IMR-90 (cell line): ENCODE measurements around the gene GMFB. TPM values are rescaled to one million over a fixed set of nuclear protein-coding genes. Genes with fewer than 3 reads are reported as not detected.
"Not testable (repeated sequence)": the region's sequence is repeated elsewhere in the genome, so short reads cannot be mapped to it uniquely, and the experiment has no call there.

ENCODE experiments used
- ATAC-seq: fragments of 200-7000 bp; cut with Tn5 transposase; 2 replicates; pipeline ENCODE4 v1.9.1; 2020; ENCODE audit warnings: low read depth, mild to moderate bottlenecking, moderate library complexity
- BruUV-seq: library from RNA; stranded (reverse); fragments of 400-500 nt; replicated peaks from 2 replicates; lab custom pipeline; 2021; lab: Mats Ljungman, UMichigan
- CTCF ChIA-PET: fragments of 300-600 bp; formaldehyde crosslinking; extraction: SDS; loops from one replicate; lab custom pipeline; 2021; ENCODE audit warnings: antibody characterized with exemption; lab: Yijun Ruan, JAX
- POLR2A ChIA-PET: fragments of 300-600 bp; sonication (Branson Sonifier 250); formaldehyde crosslinking; loops from one replicate; lab custom pipeline; 2022; ENCODE audit warnings: antibody characterized with exemption; ENCODE audit not compliant: unreplicated experiment; lab: Charles Lee
- DNase-seq: peaks from one replicate; pipeline ENCODE4 v3.0.0; 2013
- H2AFZ ChIP-seq: replicated peaks from 2 replicates; pipeline ENCODE3; 2013; ENCODE audit warnings: low read length, mild to moderate bottlenecking; ENCODE audit not compliant: poor library complexity
- H2AK5ac ChIP-seq: 2 replicates; pipeline ENCODE4 v1.6.1; 2013; ENCODE audit warnings: low read depth, low read length, inconsistent platforms
- H2AK9ac ChIP-seq: replicated peaks from 2 replicates; pipeline ENCODE3; 2013; ENCODE audit warnings: mild to moderate bottlenecking, low read depth, low read length, moderate library complexity; ENCODE audit not compliant: poor library complexity
- H2BK120ac ChIP-seq: 2 replicates; pipeline ENCODE4 v1.6.1; 2013; ENCODE audit warnings: low read depth, low read length, inconsistent platforms
- H2BK15ac ChIP-seq: 3 replicates; pipeline ENCODE4 v1.6.1; 2013; ENCODE audit warnings: low read depth, low read length, inconsistent platforms
- H2BK20ac ChIP-seq: 2 replicates; pipeline ENCODE4 v1.6.1; 2013; ENCODE audit warnings: low read depth, mild to moderate bottlenecking, inconsistent platforms, low read length, moderate library complexity
- H2BK5ac ChIP-seq: 2 replicates; pipeline ENCODE4 v1.6.1; 2013; ENCODE audit warnings: mild to moderate bottlenecking, low read depth, low read length, inconsistent platforms; ENCODE audit not compliant: poor library complexity, severe bottlenecking
- H3K14ac ChIP-seq: replicated peaks from 2 replicates; pipeline ENCODE4 v1.6.1; 2013; ENCODE audit warnings: low read depth, low read length, inconsistent platforms
- H3K18ac ChIP-seq: 2 replicates; pipeline ENCODE4 v1.6.1; 2013; ENCODE audit warnings: low read depth, low read length, control low read depth
- H3K23ac ChIP-seq: 2 replicates; pipeline ENCODE4 v1.6.1; 2013; ENCODE audit warnings: low read depth, low read length, inconsistent platforms
- H3K27ac ChIP-seq: 2 replicates; pipeline ENCODE4 v1.5.1; 2013; ENCODE audit warnings: mild to moderate bottlenecking, control low read depth, low read length; ENCODE audit not compliant: insufficient read depth
- H3K27me3 ChIP-seq: 2 replicates; pipeline ENCODE4 v1.6.1; 2013; ENCODE audit warnings: low read length; ENCODE audit not compliant: control insufficient read depth, insufficient read depth
- H3K36me3 ChIP-seq: 2 replicates; pipeline ENCODE4 v1.6.1; 2013; ENCODE audit warnings: low read length, mixed read lengths; ENCODE audit not compliant: control insufficient read depth, insufficient read depth
- H3K4ac ChIP-seq: 2 replicates; pipeline ENCODE4 v1.6.1; 2013; ENCODE audit warnings: low read depth, low read length, inconsistent platforms
- H3K4me1 ChIP-seq: 2 replicates; pipeline ENCODE4 v1.6.1; 2013; ENCODE audit warnings: low read length, mixed read lengths; ENCODE audit not compliant: control insufficient read depth, insufficient read depth
- H3K4me2 ChIP-seq: 2 replicates; pipeline ENCODE4 v1.6.1; 2013; ENCODE audit warnings: low read depth, mild to moderate bottlenecking, control low read depth, low read length, moderate library complexity
- H3K4me3 ChIP-seq: 2 replicates; pipeline ENCODE4 v1.5.1; 2013; ENCODE audit warnings: low read depth, mild to moderate bottlenecking, control low read depth, low read length, moderate library complexity; ENCODE audit not compliant: insufficient read depth
- H3K56ac ChIP-seq: 2 replicates; pipeline ENCODE4 v1.6.1; 2013; ENCODE audit warnings: low read length, inconsistent platforms; ENCODE audit not compliant: insufficient read depth; ENCODE audit errors: extremely low read depth
- H3K79me1 ChIP-seq, 2 experiments: 2 replicates each; pipeline ENCODE4 v1.6.1; 2013; ENCODE audit warnings: low read length in 2 of 2, inconsistent platforms in 1 of 2, low read depth in 1 of 2
- H3K9ac ChIP-seq: 2 replicates; pipeline ENCODE4 v1.6.1; 2013; ENCODE audit warnings: low read depth, low read length, control low read depth
- H3K9me1 ChIP-seq: 2 replicates; pipeline ENCODE4 v1.6.1; 2013; ENCODE audit warnings: low read length, inconsistent platforms; ENCODE audit not compliant: insufficient read depth
- H3K9me3 ChIP-seq: 2 replicates; pipeline ENCODE4 v1.6.1; 2013; ENCODE audit warnings: low read length; ENCODE audit not compliant: control insufficient read depth, insufficient read depth
- H4K20me1 ChIP-seq: 2 replicates; pipeline ENCODE4 v1.6.1; 2013; ENCODE audit warnings: low read length, inconsistent platforms; ENCODE audit not compliant: insufficient read depth
- H4K5ac ChIP-seq: 2 replicates; pipeline ENCODE4 v1.6.1; 2013; ENCODE audit warnings: mild to moderate bottlenecking, low read depth, low read length, control low read depth
- H4K8ac ChIP-seq, 2 experiments: 2 replicates each; pipeline ENCODE4 v1.6.1; 2013; ENCODE audit warnings: low read depth in 2 of 2, low read length in 2 of 2, control low read depth in 1 of 2, inconsistent platforms in 1 of 2
- H4K91ac ChIP-seq: 2 replicates; pipeline ENCODE4 v1.6.1; 2013; ENCODE audit warnings: low read depth, low read length, inconsistent platforms; ENCODE audit not compliant: insufficient read depth
- WGBS, 2 experiments: methylation state at CpG; one replicate each; pipeline versions ENCODE4 v1.1.5 to v1.1.7; 2013; ENCODE audit warnings: missing lambda C conversion rate in 2 of 2; ENCODE audit not compliant: insufficient read length in 1 of 2; ENCODE audit errors: extremely low coverage in 2 of 2; 5-methylcytosine and 5-hydroxymethylcytosine counted together
- dilution Hi-C: fragments of 300-500 bp; cut with HindIII; formaldehyde crosslinking; loops from one replicate; pipeline ENCODE4 v1.14.3; 2018; ENCODE audit warnings: low sequenced_read_pairs; ENCODE audit not compliant: unreplicated experiment
- in situ Hi-C: fragments of 300-500 bp; cut with MboI; formaldehyde crosslinking; loops from 3 replicates; pipeline ENCODE4 v1.14.3; 2019; ENCODE audit warnings: low sequenced_read_pairs, inconsistent platforms, mixed read lengths
- intact Hi-C: fragments of 100-400 bp; cut with micrococcal nuclease; formaldehyde crosslinking; loops from 2 replicates; pipeline ENCODE4 v1.10.0; 2022
- polyA plus RNA-seq, 3 experiments: library from polyadenylated mRNA; depleted of rRNA; stranded (reverse); fragments of >200 nt; gene quantifications; 2 replicates each; pipeline ENCODE4 v1.2.3, GENCODE V29; 2012; ENCODE audit warnings: low replicate concordance in 1 of 3
- total RNA-seq: library from RNA; depleted of rRNA; stranded (reverse); fragments of >200 nt; gene quantifications from 2 replicates; pipeline ENCODE4 v1.2.3, GENCODE V29; 2012

GMFB gene
- total and polyA plus RNA-seq, 2 of the 4 experiments (the other 2 are of a cell fraction) = 22.4 to 59.1 TPM

DNA sequence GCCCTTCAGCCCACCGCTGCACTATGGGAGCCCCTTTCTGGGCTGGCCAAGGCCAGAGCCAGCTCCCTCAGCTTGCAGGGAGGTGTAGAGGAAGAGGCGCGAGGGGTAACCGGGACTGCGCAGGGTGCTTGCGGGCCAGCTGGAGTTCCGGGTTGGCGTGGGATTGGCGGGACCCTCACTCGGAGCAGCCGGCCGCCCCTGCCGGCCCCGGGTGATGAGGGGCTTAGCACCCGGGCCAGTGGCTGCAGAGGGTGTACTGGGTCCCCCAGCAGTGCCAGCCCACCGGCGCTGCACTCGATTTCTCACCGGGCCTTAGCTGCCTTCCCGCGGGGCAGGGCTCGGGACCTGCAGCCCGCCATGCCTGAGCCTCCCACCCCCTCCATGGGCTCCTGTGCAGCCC is 45.8 kb downstream of the GMFB start:
- H2AK9ac ChIP-seq, in situ Hi-C loops, H3K4me1 ChIP-seq, BruUV-seq, H3K4me3 ChIP-seq, H3K9ac ChIP-seq, H3K27me3 ChIP-seq, H3K9me1 ChIP-seq, H3K23ac ChIP-seq, H2AFZ ChIP-seq, H2BK120ac ChIP-seq, H2AK5ac ChIP-seq, H3K27ac ChIP-seq, H2BK15ac ChIP-seq, H3K14ac ChIP-seq, CTCF ChIA-PET, H3K4ac ChIP-seq, H4K20me1 ChIP-seq, H3K9me3 ChIP-seq, H3K18ac ChIP-seq, POLR2A ChIA-PET, H2BK20ac ChIP-seq, H2BK5ac ChIP-seq, DNase-seq, H3K4me2 ChIP-seq, H4K91ac ChIP-seq, H3K36me3 ChIP-seq, ATAC-seq, H3K56ac ChIP-seq, H4K5ac ChIP-seq, H4K8ac ChIP-seq, dilution Hi-C loops: not testable (repeated sequence)
- 100% methylated on average over 3 of the region's 23 CpGs; no CpG with 5 or more reads in 1 of the 2 experiments for WGBS, 2 experiments
- intact Hi-C loops = loop anchor here (5.0 kb wide), 1 partner anchor 76 kb away; no protein-coding TSS in a partner anchor
- H3K79me1 ChIP-seq = peaks cover 0 to 12% of the 10 kb centered on the region in 2 experiments; a peak in 2 of 4 replicates
